DND-41 (cell line): ENCODE results near the gene NT5M.

ENCODE experiments used
- EZH2 ChIP-seq: IDR thresholded peaks from 3 replicates; pipeline ENCODE4 v1.6.1; 2012; ENCODE audit warnings: borderline replicate concordance, low read depth, mild to moderate bottlenecking, moderate library complexity, low read length, inconsistent platforms; ENCODE audit not compliant: severe bottlenecking
- TF ChIP-seq, protein P1 (sequence below): IDR thresholded peaks from 2 replicates; pipeline ENCODE4 v1.5.1; 2012; ENCODE audit warnings: borderline replicate concordance, low read length, moderate library complexity, mild to moderate bottlenecking; ENCODE audit not compliant: poor library complexity, severe bottlenecking; ENCODE audit errors: extremely low read depth

DNA sequence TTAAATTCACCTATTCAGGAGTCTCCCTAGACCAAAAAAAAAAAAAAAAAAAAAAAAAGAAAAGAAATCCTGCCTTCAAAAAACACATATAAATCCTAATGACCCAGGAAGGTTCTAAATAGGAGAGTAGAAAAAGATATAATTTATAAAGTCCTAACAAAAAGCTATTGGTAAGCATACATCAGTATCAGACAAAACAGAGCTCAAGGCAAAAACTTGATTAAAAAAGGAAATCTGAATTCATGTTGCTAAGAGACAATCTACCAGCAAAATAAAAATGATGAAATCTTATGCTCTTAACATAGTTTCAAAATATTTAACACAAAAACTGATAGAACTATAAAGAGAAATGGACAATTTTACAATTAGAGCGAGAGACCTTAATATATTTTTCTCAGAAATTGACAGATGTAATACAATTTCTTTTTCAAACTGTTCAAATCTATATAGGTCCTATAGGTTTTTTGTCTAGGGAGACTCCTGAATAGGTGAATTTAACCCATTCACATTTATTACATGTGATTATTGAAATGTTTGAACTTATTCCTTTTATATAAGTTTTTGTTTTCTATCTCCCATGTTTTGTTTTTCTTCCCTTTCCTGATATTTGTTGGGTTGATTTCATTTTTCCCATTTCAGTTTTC lies 57.0 kb downstream of the NT5M start:
- TF ChIP-seq, protein P1, sequence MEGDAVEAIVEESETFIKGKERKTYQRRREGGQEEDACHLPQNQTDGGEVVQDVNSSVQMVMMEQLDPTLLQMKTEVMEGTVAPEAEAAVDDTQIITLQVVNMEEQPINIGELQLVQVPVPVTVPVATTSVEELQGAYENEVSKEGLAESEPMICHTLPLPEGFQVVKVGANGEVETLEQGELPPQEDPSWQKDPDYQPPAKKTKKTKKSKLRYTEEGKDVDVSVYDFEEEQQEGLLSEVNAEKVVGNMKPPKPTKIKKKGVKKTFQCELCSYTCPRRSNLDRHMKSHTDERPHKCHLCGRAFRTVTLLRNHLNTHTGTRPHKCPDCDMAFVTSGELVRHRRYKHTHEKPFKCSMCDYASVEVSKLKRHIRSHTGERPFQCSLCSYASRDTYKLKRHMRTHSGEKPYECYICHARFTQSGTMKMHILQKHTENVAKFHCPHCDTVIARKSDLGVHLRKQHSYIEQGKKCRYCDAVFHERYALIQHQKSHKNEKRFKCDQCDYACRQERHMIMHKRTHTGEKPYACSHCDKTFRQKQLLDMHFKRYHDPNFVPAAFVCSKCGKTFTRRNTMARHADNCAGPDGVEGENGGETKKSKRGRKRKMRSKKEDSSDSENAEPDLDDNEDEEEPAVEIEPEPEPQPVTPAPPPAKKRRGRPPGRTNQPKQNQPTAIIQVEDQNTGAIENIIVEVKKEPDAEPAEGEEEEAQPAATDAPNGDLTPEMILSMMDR = no peak
- no peak for TF ChIP-seq EZH2
